Spinal cord (tissue), 10 donors: ENCODE data around the gene HNRNPM. TPM values are rescaled to one million over a fixed set of nuclear protein-coding genes. Genes with fewer than 3 reads are reported as not detected.
"Not testable (repeated sequence)": the region's sequence is repeated elsewhere in the genome, so short reads cannot be mapped to it uniquely, and the experiment has no call there.

Experiments
- DNase-seq, 6 donors: peaks; one replicate each; pipeline versions ENCODE4 v3.0.0 to v3.0.0-alpha.2; 2013 to 2015; ENCODE audit warnings: low spot score in 6 of 6, low read depth in 4 of 6
- H3K27ac ChIP-seq: one replicate; pipeline ENCODE4 v1.5.1; 2013; ENCODE audit warnings: low read depth, low read length, control low read depth
- H3K27me3 ChIP-seq: one replicate; pipeline ENCODE4 v1.6.1; 2013; ENCODE audit warnings: low read length; ENCODE audit not compliant: control insufficient read depth, insufficient read depth
- H3K36me3 ChIP-seq: one replicate; pipeline ENCODE4 v1.6.1; 2013; ENCODE audit warnings: low read length; ENCODE audit not compliant: control insufficient read depth, insufficient read depth
- H3K4me1 ChIP-seq: one replicate; pipeline ENCODE4 v1.6.1; 2013; ENCODE audit warnings: low read length; ENCODE audit not compliant: control insufficient read depth, insufficient read depth
- H3K4me3 ChIP-seq: one replicate; pipeline ENCODE4 v1.5.1; 2013; ENCODE audit warnings: low read depth, low read length, control low read depth
- H3K9me3 ChIP-seq: one replicate; pipeline ENCODE4 v1.6.1; 2013; ENCODE audit warnings: low read length; ENCODE audit not compliant: control insufficient read depth, insufficient read depth
- WGBS: methylation state at CpG from one replicate; pipeline ENCODE4 v1.1.5; 2013; ENCODE audit warnings: missing lambda C conversion rate; ENCODE audit not compliant: insufficient coverage; 5-methylcytosine and 5-hydroxymethylcytosine counted together
- polyA plus RNA-seq, 2 donors: library from polyadenylated mRNA; unstranded; fragments of 120-200 nt; gene quantifications; one replicate each; pipeline ENCODE4 v1.2.1, GENCODE V29; 2013; ENCODE audit not compliant: insufficient read length in 2 of 2
- total RNA-seq, 2 donors: library from RNA; depleted of rRNA in 1 of 2; stranded (reverse); fragments of 120-200 nt in 1 of 2; fragments of >200 nt in 1 of 2; gene quantifications; one replicate each; pipeline versions ENCODE4 v1.2.3 to v1.2.4, GENCODE V29; 2013 to 2014
- donor health status: healthy.

HNRNPM gene
- total and polyA plus RNA-seq, 4 donors, result 54.8 to 258 (median 150) TPM

GRCh38 chr19:8512115-8512967 lies 67.6 kb downstream of the HNRNPM start:
- WGBS, result 89% methylated on average over 14 of the region's 22 CpGs
- DNase-seq, result no peak
- H3K27me3 ChIP-seq, result no peaks in the 10 kb centered on the region
- H3K36me3 ChIP-seq, result peaks cover 47% of the 10 kb centered on the region
- peaks cover 26% of the 10 kb centered on the region for H3K4me1 ChIP-seq
- H3K4me3 ChIP-seq, result no peak overlapping the region
- no peaks in the 10 kb centered on the region for H3K9me3 ChIP-seq
- H3K27ac ChIP-seq, result no peak overlapping the region

- peak overlapping the region; percentile 92 for H3K27ac ChIP-seq
- H3K9me3 ChIP-seq, result no peaks in the 10 kb centered on the region
- H3K4me3 ChIP-seq, result peak overlapping the region; percentile 48
- H3K27me3 ChIP-seq, result no peaks in the 10 kb centered on the region
- DNase-seq, result no peak
- H3K4me1 ChIP-seq, result peaks cover 26% of the 10 kb centered on the region
- peaks cover 40% of the 10 kb centered on the region for H3K36me3 ChIP-seq
- WGBS, result 63% methylated on average over 17 of the region's 19 CpGs
These were observed 68.4 kb downstream of the HNRNPM start for GRCh38 chr19:8513036-8513686.

- DNase-seq, result peak; percentile 84 to 98 (median 90)
- Histone ChIP-seq H3K4me3 (peak within 1 kb of the TSS; percentile 48), H3K9me3 (no peaks in the 10 kb centered on the region), H3K4me1 (peaks cover 26% of the 10 kb centered on the region), H3K27ac (peak within 1 kb of the TSS; percentile 92), H3K36me3 (peaks cover 35% of the 10 kb centered on the region), H3K27me3 (no peaks in the 10 kb centered on the region)
- WGBS, result 0% methylated on average over 65 of the region's 70 CpGs
These were observed 69.1 kb downstream of the HNRNPM start, which contains the start of gene ZNF414 for GRCh38 chr19:8513687-8514504. Gene ZNF414 (minus strand): TSS chr19:8514167. CDS start chr19:8514046, 121 bp downstream.

GRCh38 chr19:8514505-8515009 lies 69.8 kb downstream of the HNRNPM start:
- WGBS, result 87% methylated on average over 17 of the region's 21 CpGs
- not testable (repeated sequence) for DNase-seq, H3K9me3 ChIP-seq, H3K27me3 ChIP-seq
- peaks cover 26% of the 10 kb centered on the region for H3K4me1 ChIP-seq
- H3K4me3 ChIP-seq, result peak overlapping the region; percentile 48
- peaks cover 31% of the 10 kb centered on the region for H3K36me3 ChIP-seq
- H3K27ac ChIP-seq, result peak overlapping the region; percentile 92

- Histone ChIP-seq H3K36me3 (peaks cover 28% of the 10 kb centered on the region), H3K4me3 (no peak overlapping the region), H3K9me3 (no peaks in the 10 kb centered on the region), H3K27ac (no peak overlapping the region), H3K27me3 (no peaks in the 10 kb centered on the region), H3K4me1 (peaks cover 26% of the 10 kb centered on the region)
- no peak for DNase-seq
- WGBS, result 65% methylated on average over 9 of the region's 11 CpGs
These were observed 70.5 kb downstream of the HNRNPM start for GRCh38 chr19:8515317-8515716.

GRCh38 chr19:8517551-8518442 lies 73.0 kb downstream of the HNRNPM start:
- 73% methylated on average over 7 of the region's 10 CpGs for WGBS
- Histone ChIP-seq H3K4me1 (peaks cover 15% of the 10 kb centered on the region), H3K4me3 (no peak overlapping the region), H3K27me3 (no peaks in the 10 kb centered on the region), H3K27ac (no peak overlapping the region), H3K36me3 (peaks cover 3% of the 10 kb centered on the region), H3K9me3 (no peaks in the 10 kb centered on the region)
- DNase-seq, result no peak

- no peak overlapping the region for H3K27ac ChIP-seq
- DNase-seq, result no peak
- WGBS, result 93% methylated on average over 9 of the region's 11 CpGs
- no peak overlapping the region for H3K4me3 ChIP-seq
- no peaks in the 10 kb centered on the region for H3K27me3 ChIP-seq
- no peaks in the 10 kb centered on the region for H3K36me3 ChIP-seq
- H3K4me1 ChIP-seq, result peaks cover 8% of the 10 kb centered on the region
- H3K9me3 ChIP-seq, result no peaks in the 10 kb centered on the region
These were observed 73.8 kb downstream of the HNRNPM start for GRCh38 chr19:8518536-8518935.

- DNase-seq, result no peak
- H3K4me1 ChIP-seq, result peaks cover 3% of the 10 kb centered on the region
- H3K27me3 ChIP-seq, result no peaks in the 10 kb centered on the region
- 93% methylated on average over 6 of the region's 6 CpGs for WGBS
- H3K36me3 ChIP-seq, result no peaks in the 10 kb centered on the region
- H3K27ac ChIP-seq, result no peak overlapping the region
- no peaks in the 10 kb centered on the region for H3K9me3 ChIP-seq
- no peak overlapping the region for H3K4me3 ChIP-seq
These were observed 74.6 kb downstream of the HNRNPM start for GRCh38 chr19:8519388-8519787.

GRCh38 chr19:8525401-8525684 lies 80.6 kb downstream of the HNRNPM start:
- WGBS, result 4% methylated on average over 15 of the region's 15 CpGs
- no peaks in the 10 kb centered on the region for H3K27me3 ChIP-seq
- peak overlapping the region; percentile 95 for H3K27ac ChIP-seq
- DNase-seq, result no peak
- peak overlapping the region; percentile 52 for H3K4me3 ChIP-seq
- H3K36me3 ChIP-seq, result peaks cover 6% of the 10 kb centered on the region
- H3K4me1 ChIP-seq, result peaks cover 20% of the 10 kb centered on the region
- H3K9me3 ChIP-seq, result no peaks in the 10 kb centered on the region
